Gastrocnemius medialis (tissue), 4 donors: Measurements from ENCODE around the gene NUBP2. TPM values are rescaled to one million over a fixed set of nuclear protein-coding genes. Genes with fewer than 3 reads are reported as not detected.

Experiments used
- ATAC-seq, 2 donors: fragments of 150-250 bp; one replicate each; pipeline ENCODE4 v1.9.1; 2016
- DNase-seq, 2 donors: peaks; one replicate each; pipeline ENCODE4 v3.0.0-alpha.2; 2019
- H3K27ac ChIP-seq, 4 donors: fragments of 200-600 bp; sonication (generic); 1 replicate in 1 of 4; 2 replicates in 3 of 4; pipeline ENCODE4 v1.5.1; 2016 to 2018; ENCODE audit warnings: mild to moderate bottlenecking in 2 of 4, moderate library complexity in 1 of 4
- H3K27me3 ChIP-seq, 3 donors: fragments of 200-600 bp; sonication (generic) in 2 of 3; 1 replicate in 1 of 3; 2 replicates in 2 of 3; pipeline versions ENCODE4 v1.5.1 to v1.6.0; 2016 to 2019; ENCODE audit warnings: mild to moderate bottlenecking in 1 of 3, moderate library complexity in 1 of 3
- H3K36me3 ChIP-seq, 2 donors: fragments of 200-600 bp; sonication (generic) in 1 of 2; one replicate each; pipeline ENCODE4 v1.5.1; 2017 to 2018
- H3K4me1 ChIP-seq, 2 donors: fragments of 200-600 bp; sonication (generic) in 1 of 2; one replicate each; pipeline ENCODE4 v1.5.1; 2016 to 2017; ENCODE audit warnings: mild to moderate bottlenecking in 2 of 2
- H3K4me3 ChIP-seq, 4 donors: fragments of 200-600 bp; sonication (generic) in 3 of 4; 1 replicate in 1 of 4; 2 replicates in 3 of 4; pipeline ENCODE4 v1.5.1; 2016 to 2019; ENCODE audit warnings: mild to moderate bottlenecking in 2 of 4
- H3K9me3 ChIP-seq, 3 donors: fragments of 200-600 bp; sonication (generic) in 2 of 3; 1 replicate in 1 of 3; 2 replicates in 2 of 3; pipeline ENCODE4 v1.5.1; 2016 to 2019
- POLR2A ChIP-seq, 2 donors: fragments of 450-650 bp; IDR thresholded peaks; one replicate each; pipeline ENCODE4 v1.6.1; 2017; ENCODE audit warnings: antibody characterized with exemption in 2 of 2, mild to moderate bottlenecking in 2 of 2, moderate library complexity in 2 of 2
- in situ Hi-C, 4 donors: fragments of 200-750 bp; cut with MboI; loops; one replicate each; pipeline versions ENCODE4 v1.15.0 to v1.8.0; 2017; ENCODE audit warnings: low sequenced_read_pairs in 4 of 4
- intact Hi-C: fragments of 100-400 bp; cut with DNase I; formaldehyde crosslinking; loops from one replicate; pipeline ENCODE4 v1.15.1; 2023; ENCODE audit warnings: low total_unique reads
- total RNA-seq, 4 donors: library from RNA; depleted of rRNA; stranded (reverse); fragments of >200 nt; gene quantifications; one replicate each; pipeline versions ENCODE4 v1.1.0 to v1.2.3, GENCODE V29; 2016
- TF ChIP-seq, protein P1 (sequence below), 5 experiments: fragments of 450-650 bp in 3 of 5; fragments of 200-600 bp in 2 of 5; sonication (generic) in 2 of 5; IDR thresholded peaks in 4 of 5; conservative IDR thresholded peaks in 1 of 5; 1 replicate in 4 of 5; 2 replicates in 1 of 5; pipeline ENCODE4 v1.5.1; 2016 to 2019; ENCODE audit warnings: antibody characterized with exemption in 5 of 5, mild to moderate bottlenecking in 3 of 5, moderate library complexity in 3 of 5

NUBP2 gene
- total RNA-seq, 4 donors from 2014 or later = 77.3 to 163 (median 80.7) TPM

DNA sequence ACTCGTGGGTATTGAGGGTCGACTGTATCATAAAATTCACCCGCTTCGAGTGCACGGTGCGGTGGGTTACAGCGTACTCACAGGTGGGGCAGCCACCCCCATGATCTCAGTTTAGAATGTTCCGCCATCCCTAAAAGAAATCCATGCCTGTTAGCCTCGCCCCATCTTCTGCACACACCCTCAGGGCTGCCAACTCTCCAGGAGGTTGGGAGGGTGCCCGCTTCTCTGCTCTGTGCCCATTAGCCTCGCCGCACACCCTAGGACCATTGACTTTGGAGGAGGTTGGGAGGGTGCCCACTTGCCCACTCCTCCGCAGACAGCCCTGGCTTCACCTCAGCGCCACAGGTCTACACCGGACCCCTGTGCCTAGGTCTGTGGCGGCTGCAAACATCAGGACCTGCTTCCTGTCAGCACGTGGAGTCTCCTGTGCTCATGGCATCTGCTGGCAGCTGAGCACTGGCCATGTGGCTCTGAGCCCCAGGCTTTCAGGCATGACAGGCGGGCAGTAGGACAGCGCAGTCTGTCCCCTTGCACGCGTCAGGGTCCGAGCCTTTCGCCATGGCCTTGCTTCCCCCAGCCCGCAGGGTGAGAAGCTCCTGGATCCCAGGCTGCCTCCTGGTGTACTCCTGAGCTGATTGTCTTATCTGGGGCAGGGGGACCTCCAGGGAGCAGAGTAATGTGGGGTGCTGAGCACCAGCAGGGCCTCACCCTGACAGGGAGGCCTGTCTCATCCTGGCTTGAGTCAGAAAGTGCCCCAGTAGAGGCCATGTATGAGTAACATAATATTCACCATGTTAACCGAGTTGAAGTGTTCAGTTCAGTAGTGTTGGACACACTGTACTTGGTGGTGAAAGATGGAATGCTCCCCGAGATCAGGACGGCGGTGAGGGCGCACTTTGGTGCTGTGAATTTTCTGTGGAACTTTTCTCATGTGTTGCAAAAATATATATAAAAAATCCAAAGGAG, 33.3 kb upstream of the NUBP2 start:
- Histone ChIP-seq H3K4me3 (no peak overlapping the region), H3K9me3 (no peaks in the 10 kb centered on the region), H3K27me3 (no peaks in the 10 kb centered on the region), H3K4me1 (no peaks in the 10 kb centered on the region), H3K36me3 (peaks cover 0 to 83% of the 10 kb centered on the region in 2 donors), H3K27ac (no peak overlapping the region)
- in situ Hi-C loops = no loop called here
- TF ChIP-seq, protein P1, sequence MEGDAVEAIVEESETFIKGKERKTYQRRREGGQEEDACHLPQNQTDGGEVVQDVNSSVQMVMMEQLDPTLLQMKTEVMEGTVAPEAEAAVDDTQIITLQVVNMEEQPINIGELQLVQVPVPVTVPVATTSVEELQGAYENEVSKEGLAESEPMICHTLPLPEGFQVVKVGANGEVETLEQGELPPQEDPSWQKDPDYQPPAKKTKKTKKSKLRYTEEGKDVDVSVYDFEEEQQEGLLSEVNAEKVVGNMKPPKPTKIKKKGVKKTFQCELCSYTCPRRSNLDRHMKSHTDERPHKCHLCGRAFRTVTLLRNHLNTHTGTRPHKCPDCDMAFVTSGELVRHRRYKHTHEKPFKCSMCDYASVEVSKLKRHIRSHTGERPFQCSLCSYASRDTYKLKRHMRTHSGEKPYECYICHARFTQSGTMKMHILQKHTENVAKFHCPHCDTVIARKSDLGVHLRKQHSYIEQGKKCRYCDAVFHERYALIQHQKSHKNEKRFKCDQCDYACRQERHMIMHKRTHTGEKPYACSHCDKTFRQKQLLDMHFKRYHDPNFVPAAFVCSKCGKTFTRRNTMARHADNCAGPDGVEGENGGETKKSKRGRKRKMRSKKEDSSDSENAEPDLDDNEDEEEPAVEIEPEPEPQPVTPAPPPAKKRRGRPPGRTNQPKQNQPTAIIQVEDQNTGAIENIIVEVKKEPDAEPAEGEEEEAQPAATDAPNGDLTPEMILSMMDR (IDR thresholded peaks at IDR 0.05 in 4 of 5, conservative IDR thresholded peaks at IDR 0.05 in 1 of 5) = no peak
- no peak for TF ChIP-seq POLR2A (IDR thresholded peaks at IDR 0.05)
- no peak for DNase-seq
- intact Hi-C loops = no loop called here
- ATAC-seq = no peak

DNA sequence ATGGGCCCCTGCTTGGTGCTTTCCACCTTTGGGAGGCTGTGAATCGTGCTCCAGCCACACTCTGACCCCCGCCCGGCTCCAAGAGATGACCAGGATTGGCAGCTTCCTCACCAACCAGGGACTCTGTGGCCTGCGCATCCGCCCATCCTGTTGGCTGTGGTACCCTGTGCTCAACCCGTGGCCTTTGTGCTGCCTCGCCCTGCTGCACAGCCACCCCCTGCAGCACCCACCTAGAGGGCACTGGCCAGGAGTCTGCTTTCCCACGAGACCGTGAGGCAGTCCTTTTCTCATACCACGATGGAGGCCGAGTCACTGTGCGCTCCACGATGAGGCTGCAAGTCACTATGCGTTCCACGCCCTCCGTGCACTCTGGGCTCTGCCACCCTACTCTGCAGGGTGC, 30.8 kb upstream of the NUBP2 start:
- TF ChIP-seq, protein P1 (IDR thresholded peaks at IDR 0.05 in 4 of 5, conservative IDR thresholded peaks at IDR 0.05 in 1 of 5) = no peak
- TF ChIP-seq POLR2A (IDR thresholded peaks at IDR 0.05) = no peak
- intact Hi-C loops = no loop called here
- Histone ChIP-seq H3K27ac (no peak overlapping the region), H3K27me3 (no peaks in the 10 kb centered on the region), H3K9me3 (no peaks in the 10 kb centered on the region), H3K4me3 (no peak overlapping the region), H3K4me1 (no peaks in the 10 kb centered on the region), H3K36me3 (peaks cover 0 to 74% of the 10 kb centered on the region in 2 donors)
- in situ Hi-C loops = no loop called here
- no peak for ATAC-seq
- no peak for DNase-seq

DNA sequence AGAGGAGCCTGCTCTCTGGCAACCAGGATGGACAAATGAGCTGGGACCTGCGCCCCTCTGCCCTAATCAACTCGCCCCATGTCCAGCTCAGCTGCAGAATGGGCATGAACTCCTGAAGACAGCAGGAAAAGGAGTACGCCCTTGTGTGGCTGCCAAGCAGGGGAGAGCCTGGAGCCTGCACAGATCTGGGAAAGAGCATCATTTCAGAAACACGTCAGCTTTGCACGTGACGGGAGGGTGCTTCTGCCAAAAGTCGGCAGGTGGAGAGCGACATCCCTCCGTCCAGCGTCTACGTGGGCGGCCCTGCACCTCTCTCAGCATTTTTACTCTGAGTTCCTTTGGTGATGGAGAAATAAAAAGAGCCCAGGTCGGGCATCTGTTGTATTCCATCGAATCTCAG, 29.9 kb upstream of the NUBP2 start:
- no peak for ATAC-seq
- H3K9me3 ChIP-seq = no peaks in the 10 kb centered on the region
- no peak for TF ChIP-seq POLR2A (IDR thresholded peaks at IDR 0.05)
- TF ChIP-seq, protein P1 (IDR thresholded peaks at IDR 0.05 in 4 of 5, conservative IDR thresholded peaks at IDR 0.05 in 1 of 5) = no peak
- no peak for DNase-seq
- no peaks in the 10 kb centered on the region for H3K4me1 ChIP-seq
- H3K27ac ChIP-seq = no peak overlapping the region
- H3K4me3 ChIP-seq = no peak overlapping the region
- no peaks in the 10 kb centered on the region for H3K27me3 ChIP-seq
- in situ Hi-C loops (no loop called here), intact Hi-C loops (no loop called here)
- H3K36me3 ChIP-seq = peaks cover 0 to 70% of the 10 kb centered on the region in 2 donors

DNA sequence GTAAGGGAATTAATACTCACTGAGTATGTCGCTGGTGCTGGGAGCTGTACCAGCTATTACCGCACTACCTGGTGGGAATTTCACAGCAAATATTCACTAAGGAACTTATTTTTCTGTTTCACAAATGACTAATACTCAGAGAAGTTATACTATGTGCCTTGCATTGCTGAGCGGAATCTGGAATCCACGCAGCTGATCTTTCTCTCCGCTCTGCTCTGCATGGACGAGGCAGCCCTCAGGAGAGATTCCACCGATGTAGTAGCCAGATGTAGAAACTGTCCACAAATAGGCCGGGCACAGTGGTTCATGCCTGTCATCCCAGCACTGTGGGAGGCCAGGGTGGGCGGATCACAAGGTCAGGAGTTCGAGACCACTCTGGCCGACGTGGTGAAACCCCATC, 28.6 kb upstream of the NUBP2 start:
- H3K36me3 ChIP-seq = peaks cover 0 to 63% of the 10 kb centered on the region in 2 donors

More for the DNA sequence above, 28.6 kb upstream of the NUBP2 start:
- Histone ChIP-seq H3K27me3 (no peaks in the 10 kb centered on the region), H3K9me3 (no peaks in the 10 kb centered on the region), H3K4me1 (no peaks in the 10 kb centered on the region), H3K27ac (no peak overlapping the region), H3K4me3 (no peak overlapping the region)
- DNase-seq (no peak), ATAC-seq (no peak)
- intact Hi-C loops = no loop called here
- TF ChIP-seq POLR2A (IDR thresholded peaks at IDR 0.05) = no peak
- TF ChIP-seq, protein P1 (IDR thresholded peaks at IDR 0.05 in 4 of 5, conservative IDR thresholded peaks at IDR 0.05 in 1 of 5) = no peak
- in situ Hi-C loops = no loop called here
